Ishikawa (cell line): ENCODE results near the gene SLC5A8.

Source experiments
- CEBPB ChIP-seq: IDR thresholded peaks from 2 replicates; pipeline ENCODE4 v1.6.1; 2012
- CREB1 ChIP-seq: IDR thresholded peaks from 2 replicates; pipeline ENCODE4 v1.6.1; 2012; ENCODE audit warnings: low read depth
- EGR1 ChIP-seq: IDR thresholded peaks from 2 replicates; pipeline ENCODE4 v1.6.1; 2012
- EP300 ChIP-seq: IDR thresholded peaks from 2 replicates; pipeline ENCODE4 v1.6.1; 2012; ENCODE audit warnings: borderline replicate concordance
- FOXM1 ChIP-seq: IDR thresholded peaks from 2 replicates; pipeline ENCODE4 v1.6.1; 2012; ENCODE audit warnings: low read depth, borderline replicate concordance
- MAX ChIP-seq: IDR thresholded peaks from 2 replicates; pipeline ENCODE4 v1.6.1; 2012
- NFIC ChIP-seq: IDR thresholded peaks from 2 replicates; pipeline ENCODE4 v1.6.1; 2012
- RAD21 ChIP-seq: IDR thresholded peaks from 2 replicates; pipeline ENCODE4 v1.6.1; 2012; ENCODE audit warnings: low read depth
- REST ChIP-seq: IDR thresholded peaks from 2 replicates; pipeline ENCODE4 v1.6.1; 2012; ENCODE audit warnings: low read depth, mild to moderate bottlenecking
- TAF1 ChIP-seq: IDR thresholded peaks from 2 replicates; pipeline ENCODE4 v1.6.1; 2012; ENCODE audit warnings: low read depth, mild to moderate bottlenecking
- TCF12 ChIP-seq: IDR thresholded peaks from 2 replicates; pipeline ENCODE4 v1.6.1; 2012; ENCODE audit warnings: low read depth
- TEAD4 ChIP-seq: IDR thresholded peaks from 2 replicates; pipeline ENCODE4 v1.6.1; 2012
- USF1 ChIP-seq: IDR thresholded peaks from 2 replicates; pipeline ENCODE4 v1.6.1; 2012
- YY1 ChIP-seq: IDR thresholded peaks from 2 replicates; pipeline ENCODE4 v1.6.1; 2012; ENCODE audit warnings: low read depth
- ZBTB7A ChIP-seq: IDR thresholded peaks from 2 replicates; pipeline ENCODE4 v1.6.1; 2012; ENCODE audit warnings: low read depth

The SLC5A8 gene

GRCh38 chr12:101110866-101111265 lies 99.2 kb downstream of the SLC5A8 start:
- TF ChIP-seq TEAD4: no peak
- TF ChIP-seq TAF1: no peak
- TF ChIP-seq NFIC: no peak
- no peak for TF ChIP-seq YY1
- TF ChIP-seq CREB1: no peak
- TF ChIP-seq REST: no peak

- TF ChIP-seq EP300 (no peak), TAF1 (no peak), CREB1 (no peak), REST (no peak), MAX (no peak), YY1 (no peak), ZBTB7A (no peak), CEBPB (no peak), EGR1 (no peak), TEAD4 (no peak)
These were observed 101.9 kb downstream of the SLC5A8 start for GRCh38 chr12:101108130-101108529.

GRCh38 chr12:101107032-101107763 lies 102.8 kb downstream of the SLC5A8 start:
- TF ChIP-seq USF1: no peak
- no peak for TF ChIP-seq CEBPB
- no peak for TF ChIP-seq ZBTB7A
- no peak for TF ChIP-seq REST
- TF ChIP-seq TEAD4: no peak
- TF ChIP-seq CREB1: no peak
- no peak for TF ChIP-seq MAX
- no peak for TF ChIP-seq RAD21
- TF ChIP-seq TAF1: no peak
- no peak for TF ChIP-seq NFIC
- no peak for TF ChIP-seq FOXM1
- TF ChIP-seq YY1: no peak
- no peak for TF ChIP-seq EP300
- no peak for TF ChIP-seq TCF12
- TF ChIP-seq EGR1: no peak
